ENCODE results near the gene SRP14.

GRCh38 chr15:40061212-40061901, 22.4 kb upstream of the SRP14 start:
- TF ChIP-seq PML (IDR thresholded peaks at IDR 0.05; ENCODE audit: low read length), result no peak
- no peak for TF ChIP-seq CTCF (IDR thresholded peaks at IDR 0.05 in 2 of 3, conservative IDR thresholded peaks at IDR 0.05 in 1 of 3; ENCODE audit: insufficient read depth in 2 of 3, low read depth in 1 of 3, low read length in 3 of 3)
- no peak for TF ChIP-seq MAFK (IDR thresholded peaks at IDR 0.05; ENCODE audit: low read length)
- no peak for TF ChIP-seq ETS1 (conservative IDR thresholded peaks at IDR 0.05; ENCODE audit: control insufficient read depth, low read depth, low read length)
- no peak for TF ChIP-seq AFF4 (CRISPR knock-in tag; IDR thresholded peaks at IDR 0.05)
- TF ChIP-seq GATAD2B (IDR thresholded peaks at IDR 0.05; ENCODE audit: borderline replicate concordance), result no peak
- no peak for TF ChIP-seq EP300 (IDR thresholded peaks at IDR 0.05; ENCODE audit: low read length)
- no peak for TF ChIP-seq NR2F6 (CRISPR knock-in tag; IDR thresholded peaks at IDR 0.05)
- no peak for TF ChIP-seq ZNF740 (CRISPR knock-in tag; IDR thresholded peaks at IDR 0.05)
- no peak for TF ChIP-seq ZNF740 (tag; IDR thresholded peaks at IDR 0.05)
- no peak for TF ChIP-seq CLOCK (CRISPR knock-in tag; IDR thresholded peaks at IDR 0.05; ENCODE audit: borderline replicate concordance)
- no peak for TF ChIP-seq BCLAF1 (IDR thresholded peaks at IDR 0.05; ENCODE audit: borderline replicate concordance in 1 of 2, control insufficient read depth in 1 of 2, low read depth in 2 of 2, low read length in 1 of 2)
- no peak for TF ChIP-seq ZNF121 (CRISPR knock-in tag; conservative IDR thresholded peaks at IDR 0.05)

Data from K562 (cell line).